Measurements from ENCODE around the gene SPATA12.

The SPATA12 gene, protein sequence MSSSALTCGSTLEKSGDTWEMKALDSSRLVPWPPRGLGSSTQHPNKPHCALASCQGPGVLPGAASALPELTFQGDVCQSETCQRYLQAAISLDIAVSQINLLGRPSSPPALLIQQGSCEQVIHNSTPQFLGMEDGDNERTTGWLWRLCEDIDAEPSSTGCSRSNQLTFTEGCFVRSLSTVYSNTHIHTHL

DNA sequence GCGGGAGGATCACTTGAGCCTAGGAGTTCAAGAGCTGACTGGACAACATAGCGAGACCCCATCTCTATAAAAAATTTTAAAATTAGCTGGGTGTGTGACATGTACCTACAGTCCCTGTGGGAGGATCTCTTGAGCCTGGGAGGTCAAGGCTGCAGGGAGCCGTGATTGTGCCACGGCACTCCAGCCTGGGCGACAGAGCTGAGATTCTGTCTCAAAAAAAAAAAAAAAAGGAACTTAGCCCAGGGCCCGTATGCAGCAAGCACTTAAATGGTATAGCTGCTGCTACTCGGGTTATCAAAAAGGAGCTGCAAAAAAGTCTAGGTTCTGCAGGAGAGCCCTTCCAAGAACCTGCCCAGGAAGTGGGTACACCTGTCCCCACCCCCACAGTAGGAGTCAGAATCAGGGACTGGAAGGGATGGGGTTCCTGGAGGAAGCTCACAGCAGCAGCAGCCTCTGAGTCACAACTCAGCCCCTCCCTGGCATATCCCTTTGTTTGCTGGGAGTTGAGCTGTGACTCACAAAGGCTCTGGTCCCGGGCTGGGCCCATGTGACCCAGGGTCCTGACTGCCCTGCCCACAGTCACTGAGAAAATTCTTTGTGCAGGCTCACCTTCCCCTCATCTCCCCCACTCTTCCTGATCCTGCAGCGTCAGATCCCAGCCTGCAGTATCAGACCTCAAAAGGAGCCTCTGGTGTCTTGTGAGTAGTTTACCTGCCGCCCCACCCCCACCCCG, at the start of gene SPATA12:
TSS of gene SPATA12 (plus strand) at position 576 of the 733 bp plus-strand sequence. CDS start 13,031 bp downstream, outside the sequence.
- in situ Hi-C loops (cut with MboI; ENCODE audit: low sequenced_read_pairs), result no loop called here

DNA sequence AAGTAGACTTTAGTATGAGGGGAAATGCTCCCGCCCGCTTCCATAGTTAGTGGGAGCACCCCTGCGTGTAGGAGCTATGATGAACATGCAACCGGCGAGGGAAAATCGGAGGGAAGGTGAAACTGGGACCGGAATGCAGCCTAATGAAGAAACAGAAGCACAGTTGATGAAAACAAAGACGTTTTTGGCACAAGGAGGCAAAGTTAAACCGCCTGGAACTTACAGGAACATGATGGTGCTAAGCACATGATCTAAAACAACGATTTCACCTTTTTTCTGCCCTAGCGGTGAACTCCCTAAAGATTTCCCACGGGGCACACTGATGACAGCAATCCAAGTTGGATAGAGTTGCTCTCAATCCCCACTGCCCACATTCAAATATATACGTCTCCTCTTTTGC, 49.4 kb upstream of the SPATA12 start:
- in situ Hi-C loops (cut with MboI; ENCODE audit: low sequenced_read_pairs), result no loop called here

DNA sequence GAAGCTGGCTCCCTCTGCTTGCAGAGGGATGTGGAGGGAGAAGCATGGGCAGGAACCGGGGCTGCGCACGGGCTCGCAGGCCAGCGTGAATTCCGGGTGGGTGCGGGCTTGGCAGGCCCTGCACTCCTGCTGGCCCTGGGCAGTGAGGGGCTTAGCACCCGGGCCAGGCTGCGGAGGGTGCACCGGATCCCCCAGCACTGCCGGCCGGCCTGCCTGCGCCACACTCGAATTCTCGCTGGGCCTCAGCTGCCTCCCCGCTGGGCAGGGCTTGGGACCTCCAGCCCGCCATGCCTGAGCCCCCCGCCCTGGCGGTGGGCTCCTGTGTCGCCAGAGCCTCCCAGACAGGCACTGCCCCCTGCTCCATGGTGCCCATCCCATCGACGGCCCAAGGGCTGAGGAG, 47.6 kb upstream of the SPATA12 start:
- in situ Hi-C loops (cut with MboI; ENCODE audit: low sequenced_read_pairs), result no loop called here

DNA sequence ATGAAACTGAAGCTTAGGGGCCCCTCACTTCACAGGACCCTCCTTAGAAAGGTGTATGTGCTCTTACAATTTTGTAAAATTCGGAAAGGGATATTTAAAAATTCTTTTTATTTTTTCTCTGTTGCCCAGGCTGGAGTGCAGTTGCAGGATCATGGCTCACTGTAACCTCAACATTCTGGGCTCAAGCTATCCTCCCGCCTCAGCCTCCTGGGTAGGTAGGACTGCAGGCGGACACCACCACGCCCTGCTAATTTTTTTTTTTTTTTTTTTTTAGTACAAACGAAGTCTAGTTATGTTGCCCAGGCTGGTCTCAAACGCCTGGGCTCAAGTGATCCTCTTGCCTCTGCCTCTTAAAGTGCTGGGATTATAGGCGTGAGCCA, 45.1 kb upstream of the SPATA12 start:
- in situ Hi-C loops (cut with MboI; ENCODE audit: low sequenced_read_pairs), result no loop called here

DNA sequence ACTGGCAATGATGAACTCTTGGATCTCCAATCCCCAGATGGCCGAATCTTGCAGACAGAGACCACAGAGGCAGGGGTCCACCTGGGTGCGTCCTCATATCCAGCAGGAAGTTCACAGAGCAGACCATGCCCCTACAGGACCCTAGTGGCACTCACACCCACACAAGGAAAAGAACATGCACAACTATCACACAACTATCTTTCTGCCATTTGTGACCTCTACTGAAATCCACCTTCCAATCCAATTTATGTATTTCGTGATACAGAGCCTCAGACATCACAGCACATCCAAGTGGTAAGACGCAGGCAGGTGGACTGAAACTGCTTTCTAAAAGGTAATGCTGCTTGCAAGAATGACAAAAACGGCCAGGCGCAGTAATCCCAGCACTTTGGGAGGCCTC, 44.6 kb upstream of the SPATA12 start:
- in situ Hi-C loops (cut with MboI; ENCODE audit: low sequenced_read_pairs), result no loop called here

DNA sequence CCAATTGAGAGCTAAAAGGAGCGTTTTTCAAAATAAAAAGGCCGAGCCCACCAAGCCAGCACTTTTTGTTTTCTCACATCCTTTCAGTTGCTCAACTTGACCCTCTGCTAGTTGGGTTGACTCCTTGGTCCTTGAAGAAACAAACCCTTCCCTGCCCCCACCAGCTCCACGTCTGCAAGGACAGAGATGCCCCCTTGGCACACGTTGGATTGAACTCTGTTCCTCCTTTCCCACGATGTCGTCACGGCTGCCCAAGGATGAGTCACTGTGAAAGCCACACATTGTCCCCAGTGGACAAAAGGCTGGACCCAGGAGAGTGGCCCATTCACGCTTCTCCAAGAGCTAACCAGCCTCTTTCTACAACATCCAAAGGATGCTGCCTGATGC, 43.0 kb upstream of the SPATA12 start:
- in situ Hi-C loops (cut with MboI; ENCODE audit: low sequenced_read_pairs), result no loop called here

DNA sequence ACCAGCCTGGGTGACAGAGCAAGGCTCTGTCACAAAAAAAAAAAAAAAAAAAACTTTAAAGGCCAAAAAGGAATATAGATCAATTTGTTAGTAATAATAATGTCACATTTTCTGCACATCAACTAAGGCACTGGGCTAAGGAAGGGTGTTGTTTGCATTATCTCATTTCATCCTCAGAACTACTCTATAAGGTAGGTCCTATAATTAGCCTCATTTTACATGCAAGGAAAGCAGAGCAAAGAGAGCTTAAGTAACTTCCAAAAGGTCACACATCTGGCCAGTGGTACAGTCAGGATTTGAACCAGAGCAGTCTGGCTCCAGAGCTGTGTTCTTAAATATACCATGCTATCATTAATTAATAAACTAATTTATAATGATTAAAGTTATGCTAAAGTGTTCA, 42.2 kb upstream of the SPATA12 start:
- in situ Hi-C loops (cut with MboI; ENCODE audit: low sequenced_read_pairs), result no loop called here

DNA sequence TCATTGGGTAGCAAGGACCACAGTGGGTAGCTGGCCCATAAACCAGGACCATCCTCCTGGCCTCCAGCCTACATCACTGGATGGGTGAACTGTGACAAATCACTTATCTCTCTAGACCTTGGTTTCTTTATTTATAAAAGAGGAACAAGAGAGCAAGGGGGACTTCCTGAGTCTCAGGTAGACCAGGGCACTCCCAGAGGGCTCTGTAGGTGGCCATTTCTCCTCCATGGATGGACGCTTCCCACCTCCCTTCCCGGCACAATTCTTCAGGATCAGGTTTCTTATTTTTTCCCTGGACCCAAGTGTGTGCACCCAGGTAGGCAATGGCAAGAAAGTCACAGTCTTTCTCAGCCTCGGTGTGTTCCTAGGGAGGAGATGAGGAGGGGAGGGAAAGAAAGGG, 41.4 kb upstream of the SPATA12 start:
- in situ Hi-C loops (cut with MboI; ENCODE audit: low sequenced_read_pairs), result no loop called here

DNA sequence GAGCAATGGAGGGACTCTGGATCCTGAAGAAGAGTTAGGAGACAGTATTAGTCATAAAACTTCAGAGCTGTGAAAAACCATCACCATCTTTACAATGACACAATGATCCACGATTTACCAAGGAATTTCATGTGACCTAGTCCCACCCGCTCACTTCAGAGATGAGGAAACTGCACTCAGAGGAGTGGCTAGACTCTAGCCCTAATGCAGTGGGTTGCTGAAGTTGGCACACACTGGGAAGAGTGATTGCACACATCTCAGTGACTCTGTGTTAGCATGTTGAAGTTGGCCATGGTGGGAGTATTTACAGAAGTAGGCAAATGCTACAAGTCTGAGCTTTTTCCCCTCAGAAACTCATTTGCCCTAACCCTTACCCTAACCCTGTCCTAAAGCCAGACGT, 35.2 kb upstream of the SPATA12 start:
- in situ Hi-C loops (cut with MboI; ENCODE audit: low sequenced_read_pairs), result no loop called here

DNA sequence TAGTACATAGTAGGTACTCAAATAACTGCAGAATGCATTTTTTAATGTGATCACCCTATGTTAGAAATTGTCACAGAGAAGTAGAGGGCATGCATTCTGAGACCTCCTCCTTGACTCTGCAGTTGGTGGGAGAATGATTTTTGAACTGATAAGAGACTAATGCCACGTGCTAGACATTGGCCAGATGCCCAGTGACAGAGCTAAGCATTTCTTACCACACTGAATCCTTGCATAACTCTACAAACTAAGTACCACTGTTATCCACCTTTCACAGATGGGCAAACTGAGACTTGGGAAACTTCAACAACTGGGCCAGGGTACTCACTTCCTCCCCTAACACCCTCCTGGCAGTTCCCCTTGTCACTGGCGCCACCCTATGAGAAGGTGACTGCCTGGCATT, 33.5 kb upstream of the SPATA12 start:
- in situ Hi-C loops (cut with MboI; ENCODE audit: low sequenced_read_pairs), result no loop called here

DNA sequence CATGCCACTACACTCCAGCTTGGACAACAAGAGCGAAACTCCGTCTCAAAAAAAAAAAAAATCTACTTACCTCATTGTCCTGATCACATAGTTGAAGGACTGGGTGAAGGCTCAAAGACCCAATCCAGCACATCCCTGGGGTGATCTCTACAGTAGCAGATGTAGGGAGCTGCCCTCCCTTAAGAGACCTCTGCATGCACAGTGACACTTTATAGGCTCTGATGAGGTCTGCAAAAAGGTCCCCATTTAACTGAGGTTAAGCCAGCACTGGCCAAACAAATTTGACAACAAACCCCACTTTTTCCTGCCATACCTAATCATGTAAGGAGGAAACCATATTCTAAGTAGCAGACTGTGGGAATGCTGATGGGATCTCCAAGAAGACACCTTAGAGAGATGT, 31.1 kb upstream of the SPATA12 start:
- in situ Hi-C loops (cut with MboI; ENCODE audit: low sequenced_read_pairs), result no loop called here

DNA sequence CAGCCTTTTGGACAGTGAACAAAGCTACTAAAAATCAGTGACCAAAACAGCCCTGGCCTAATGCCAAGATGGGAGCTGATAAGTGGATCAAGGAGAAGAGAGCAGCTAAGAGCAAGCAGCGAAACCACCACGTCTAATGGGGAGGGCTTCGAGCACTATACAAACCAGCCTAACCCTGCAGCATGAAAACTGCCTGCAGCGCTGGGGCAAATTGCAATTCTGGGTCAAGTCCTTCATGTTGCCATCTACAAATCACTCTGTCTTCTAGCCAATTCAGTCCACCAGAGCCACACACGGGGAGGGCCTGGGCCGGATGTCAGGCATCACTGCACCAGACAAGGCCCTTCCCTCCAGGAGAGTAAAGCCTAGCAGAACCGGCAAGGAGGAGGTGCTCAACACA, 30.5 kb upstream of the SPATA12 start:
- in situ Hi-C loops (cut with MboI; ENCODE audit: low sequenced_read_pairs), result no loop called here

DNA sequence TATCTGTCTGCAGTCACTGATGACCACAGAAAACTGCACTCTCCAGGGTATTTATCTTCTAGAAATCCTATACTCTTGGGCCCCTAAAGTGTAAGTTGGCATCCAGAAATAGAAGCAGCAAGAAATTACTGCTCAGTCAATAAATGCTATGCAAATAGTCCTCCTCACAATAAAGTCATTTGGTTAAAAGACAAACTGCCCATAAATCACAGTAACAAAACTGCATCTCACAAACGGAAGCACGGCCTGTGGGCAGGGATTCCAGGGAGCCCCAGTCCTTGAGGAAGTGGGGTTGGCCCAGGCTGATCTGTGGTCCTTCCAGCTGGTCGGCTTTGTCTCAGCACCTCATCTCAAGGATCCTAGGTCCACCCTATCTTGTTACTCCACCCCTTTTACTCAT, 29.7 kb upstream of the SPATA12 start:
- in situ Hi-C loops (cut with MboI; ENCODE audit: low sequenced_read_pairs), result no loop called here

DNA sequence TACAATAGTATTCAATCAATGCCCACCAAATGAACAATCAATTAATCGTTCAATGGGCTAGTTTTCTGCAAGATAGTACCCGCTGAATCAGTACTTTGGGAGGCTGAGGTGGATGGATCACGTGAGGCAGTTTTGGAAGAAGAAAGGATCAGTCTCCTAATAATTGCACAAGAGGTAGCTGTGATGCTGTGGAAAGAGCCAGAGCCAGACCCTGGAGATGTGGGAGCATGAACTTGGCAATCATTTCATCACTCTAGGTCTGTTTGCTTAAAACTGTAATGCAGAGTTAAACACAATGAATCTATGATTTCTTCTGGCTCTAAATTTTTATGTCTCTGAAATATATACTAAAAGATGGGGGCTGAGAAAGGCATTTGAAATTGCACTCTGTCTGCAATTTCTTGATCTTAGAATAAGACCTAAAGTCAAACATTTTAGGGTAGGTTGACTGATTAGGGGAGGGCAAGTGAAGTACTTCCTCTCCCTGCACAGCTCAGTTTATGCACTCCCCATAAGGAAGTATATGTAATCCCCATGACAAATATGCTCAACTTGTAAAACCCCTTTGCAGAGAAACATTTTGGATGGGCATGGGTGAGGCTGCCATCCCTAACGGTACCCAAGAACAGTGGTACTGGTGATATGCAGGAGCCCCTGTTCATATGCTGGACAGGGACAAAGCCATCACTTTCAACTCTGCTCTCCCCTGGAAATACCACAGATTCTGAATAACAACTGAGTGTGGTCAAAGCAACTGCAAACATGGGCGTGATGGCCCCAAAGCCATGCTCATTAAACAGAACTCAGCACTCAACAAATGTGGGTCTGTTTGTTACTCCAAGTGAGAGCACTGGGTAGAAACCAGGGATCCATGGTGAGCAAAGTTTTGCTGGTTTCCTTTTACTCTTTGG, 28.6 kb upstream of the SPATA12 start:
- in situ Hi-C loops (cut with MboI; ENCODE audit: low sequenced_read_pairs), result no loop called here

DNA sequence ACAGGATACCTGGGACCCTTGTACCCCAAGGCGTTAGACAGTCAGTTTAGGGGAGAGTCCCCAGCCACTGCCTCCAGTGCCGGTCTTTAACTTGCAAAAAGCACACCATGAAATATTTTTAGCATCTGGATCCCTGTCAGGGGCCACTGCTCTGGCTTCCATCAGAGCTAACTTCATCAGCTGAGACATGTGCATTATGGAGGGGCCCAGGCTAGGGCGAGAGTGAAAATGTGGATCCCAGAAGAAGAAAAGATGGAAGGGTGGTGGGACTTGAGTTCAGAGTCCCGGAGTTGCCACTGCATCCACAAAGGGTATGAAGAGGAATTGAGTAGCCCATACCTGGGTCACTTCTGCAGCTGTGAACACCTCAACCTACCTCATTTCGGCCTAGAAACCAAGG, 23.5 kb upstream of the SPATA12 start:
- in situ Hi-C loops (cut with MboI; ENCODE audit: low sequenced_read_pairs), result no loop called here

DNA sequence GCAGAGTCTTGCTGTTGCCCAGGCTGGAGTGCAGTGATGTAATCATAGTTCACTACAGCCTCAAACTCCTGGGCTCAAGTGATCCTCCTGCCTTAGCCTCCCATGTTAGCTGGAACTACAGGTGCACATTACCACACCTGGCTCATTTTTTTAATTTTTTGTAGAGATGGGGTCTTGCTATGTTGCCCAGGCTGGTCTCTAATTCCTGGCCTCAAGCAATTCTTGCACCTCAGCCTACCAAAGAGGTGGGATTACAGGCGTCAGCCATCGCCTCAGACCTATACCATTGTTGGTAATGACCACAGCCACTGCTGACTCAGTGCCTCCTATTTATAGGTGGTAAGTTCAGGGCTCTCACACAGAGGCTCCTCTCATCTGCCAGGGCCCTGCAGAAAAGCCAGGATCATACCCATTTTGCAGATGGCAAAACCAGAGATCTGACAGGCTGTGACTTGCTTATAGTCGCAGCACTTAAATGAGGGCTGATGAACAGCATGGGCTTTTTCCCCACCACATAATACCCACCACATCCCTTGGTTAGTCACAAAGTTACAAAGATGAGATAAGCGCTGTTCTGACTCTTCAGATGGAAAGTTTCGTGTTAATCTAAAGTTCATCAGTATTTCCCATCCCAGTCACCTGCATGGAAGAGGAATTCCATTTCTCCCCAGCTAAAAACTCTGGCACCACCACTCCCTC, 21.8 kb upstream of the SPATA12 start:
- in situ Hi-C loops (cut with MboI; ENCODE audit: low sequenced_read_pairs), result no loop called here

DNA sequence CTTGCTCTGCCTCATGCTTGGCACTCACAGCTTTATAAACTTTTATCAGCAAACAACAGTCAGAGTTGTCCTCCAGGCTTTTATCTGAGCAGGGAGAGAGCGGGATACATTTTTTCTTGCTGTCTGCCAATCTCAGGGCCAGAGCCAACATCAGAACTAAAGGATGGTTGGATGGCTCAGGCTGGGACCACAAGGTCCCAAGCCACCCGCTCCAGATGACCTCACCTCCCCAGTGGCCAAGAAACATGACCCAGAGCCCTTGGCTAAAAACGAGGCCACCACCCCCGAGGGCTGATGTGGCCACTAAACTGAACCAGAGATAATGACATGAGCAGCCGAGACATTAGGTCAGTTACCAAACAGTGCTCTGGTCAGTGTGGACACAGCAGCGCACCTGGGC, 18.8 kb upstream of the SPATA12 start:
- in situ Hi-C loops (cut with MboI; ENCODE audit: low sequenced_read_pairs), result no loop called here

DNA sequence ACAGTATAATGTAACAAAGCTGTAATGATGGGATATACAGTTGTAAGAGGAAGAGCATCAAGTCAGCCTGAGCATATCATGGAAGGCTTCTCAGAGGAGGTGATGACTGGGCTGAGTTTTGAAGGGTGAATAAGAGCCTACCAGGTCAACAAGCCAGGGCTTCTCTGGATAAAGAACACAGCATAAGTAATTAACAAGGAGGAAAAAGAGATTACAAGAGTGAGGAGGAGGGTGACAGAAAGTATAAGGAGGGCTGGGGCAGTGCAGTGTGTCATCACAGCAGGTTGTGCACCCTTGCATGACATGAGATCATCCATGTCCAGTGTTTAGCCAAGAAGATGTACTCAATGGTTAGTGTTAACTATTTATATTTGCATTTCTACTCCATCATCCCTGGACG, 16.9 kb upstream of the SPATA12 start:
- in situ Hi-C loops (cut with MboI; ENCODE audit: low sequenced_read_pairs), result no loop called here

DNA sequence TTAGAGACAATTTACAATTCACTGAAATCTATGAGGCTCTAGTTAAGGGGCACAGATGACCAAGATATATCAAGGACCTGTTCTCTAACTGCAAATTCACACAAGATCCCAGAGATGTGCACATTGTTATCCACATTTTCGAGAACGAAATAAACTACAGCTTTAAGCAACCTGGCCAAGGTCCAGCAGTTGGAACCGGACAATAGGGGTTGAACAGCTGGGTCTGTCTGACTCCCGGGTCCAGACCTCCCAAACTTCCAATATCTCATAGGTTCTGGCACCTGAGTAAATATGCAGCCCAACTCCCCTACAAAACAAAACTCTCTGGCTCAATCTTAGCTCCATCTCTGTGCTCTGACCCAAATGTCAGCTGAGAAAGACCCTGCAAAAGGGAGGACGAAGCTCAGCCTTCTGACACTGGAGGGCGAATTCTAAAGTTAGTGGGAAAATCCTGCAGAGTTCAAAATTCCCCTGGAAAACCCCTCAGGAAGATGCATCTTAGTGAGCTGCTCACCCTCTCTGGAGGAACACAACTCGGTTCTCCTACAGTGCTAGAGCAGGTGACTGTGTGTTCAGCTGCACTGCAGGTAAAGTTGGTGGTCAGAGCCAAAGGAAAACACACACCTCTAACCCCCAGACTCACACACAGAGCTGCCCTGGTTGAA, 14.2 kb upstream of the SPATA12 start:
- in situ Hi-C loops (cut with MboI; ENCODE audit: low sequenced_read_pairs), result no loop called here

DNA sequence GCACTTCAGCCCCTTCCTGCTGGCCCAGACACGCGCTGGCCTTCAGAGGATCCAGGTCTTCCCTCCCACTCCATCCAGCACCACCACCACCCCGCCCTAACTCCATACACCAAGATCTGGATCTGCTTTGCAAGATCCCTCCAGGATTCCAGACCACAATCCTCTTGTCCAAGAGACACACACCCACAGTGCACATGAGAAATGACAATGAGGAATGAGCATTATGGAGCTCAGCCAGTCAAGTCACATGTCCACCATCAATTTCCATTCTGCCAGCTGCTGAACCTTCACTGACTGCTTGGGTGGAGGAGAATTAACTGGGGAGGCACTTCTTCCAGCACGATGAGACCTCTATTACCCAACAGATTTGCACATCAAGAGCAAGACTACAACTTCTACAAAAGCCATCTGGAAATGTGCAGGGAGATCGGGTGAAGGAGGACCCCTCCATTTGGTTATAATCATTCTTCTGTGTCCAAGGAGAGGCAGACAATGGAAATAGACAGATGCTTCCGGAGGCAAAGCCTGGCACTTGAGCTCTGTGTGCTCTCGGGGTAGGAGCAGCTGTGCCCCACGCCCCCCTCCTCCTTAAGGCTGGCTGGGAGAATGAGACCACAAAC, 12.3 kb upstream of the SPATA12 start:
- in situ Hi-C loops (cut with MboI; ENCODE audit: low sequenced_read_pairs), result no loop called here
